H1 (cell line): ENCODE measurements around the gene ARID1B. TPM values are rescaled to one million over a fixed set of nuclear protein-coding genes. Genes with fewer than 3 reads are reported as not detected.

Experiments
- CTCF ChIA-PET: fragments of 300-600 bp; sonication (Branson Sonifier 250); formaldehyde crosslinking; loops from one replicate; lab custom pipeline; 2021; ENCODE audit not compliant: partially characterized antibody; lab: Charles Lee
- POLR2A ChIA-PET: fragments of 300-600 bp; sonication (Branson Sonifier 250); formaldehyde crosslinking; loops from one replicate; lab custom pipeline; 2021; ENCODE audit warnings: inconsistent platforms; ENCODE audit not compliant: partially characterized antibody; lab: Charles Lee
- DNase-seq, 2 experiments: peaks; one replicate each; pipeline versions ENCODE4 v3.0.0 to v3.0.0-alpha.2; 2010 to 2022; ENCODE audit warnings: low spot score in 2 of 2, low read depth in 1 of 2, mixed read lengths in 1 of 2
- FAIRE-seq: peaks from 2 replicates; lab custom pipeline; 2011; peaks lifted over from hg19 to GRCh38; lab: Jason Lieb, UNC
- H2AFZ ChIP-seq: 2 replicates; pipeline ENCODE4 v1.8.1; 2012; ENCODE audit warnings: low read length, inconsistent platforms
- H2AK5ac ChIP-seq: 2 replicates; pipeline ENCODE4 v1.6.1; 2013; ENCODE audit warnings: low read depth, low read length
- H2BK120ac ChIP-seq: replicated peaks from 2 replicates; pipeline ENCODE3; 2013; ENCODE audit warnings: low read depth, low read length, inconsistent platforms
- H2BK12ac ChIP-seq: 2 replicates; pipeline ENCODE4 v1.6.1; 2013; ENCODE audit warnings: low read depth, low read length
- H2BK15ac ChIP-seq: 2 replicates; pipeline ENCODE4 v1.6.1; 2013; ENCODE audit warnings: low read length
- H2BK20ac ChIP-seq: 2 replicates; pipeline ENCODE4 v1.6.1; 2013; ENCODE audit warnings: low read length
- H2BK5ac ChIP-seq: 2 replicates; pipeline ENCODE4 v1.6.1; 2013; ENCODE audit warnings: low read depth, low read length
- H3K14ac ChIP-seq: 2 replicates; pipeline ENCODE4 v1.6.1; 2013; ENCODE audit warnings: inconsistent platforms; ENCODE audit not compliant: insufficient read length
- H3K18ac ChIP-seq: 2 replicates; pipeline ENCODE4 v1.6.1; 2013; ENCODE audit warnings: low read length; ENCODE audit errors: extremely low read depth
- H3K23ac ChIP-seq: 2 replicates; pipeline ENCODE4 v1.6.1; 2013; ENCODE audit warnings: inconsistent platforms; ENCODE audit not compliant: insufficient read length
- H3K23me2 ChIP-seq: 2 replicates; pipeline ENCODE4 v1.6.1; 2013; ENCODE audit warnings: low read depth, low read length
- H3K27ac ChIP-seq: 2 replicates; pipeline ENCODE4 v1.6.1; 2011; ENCODE audit warnings: low read depth, low read length, inconsistent platforms
- H3K27me3 ChIP-seq, 4 experiments: replicated peaks in 1 of 4; 1 replicate in 1 of 4; 2 replicates in 3 of 4; pipeline versions ENCODE4 v1.6.1 to v1.8.1; 2011 to 2013; ENCODE audit warnings: low read length in 3 of 4, mild to moderate bottlenecking in 3 of 4, inconsistent platforms in 2 of 4, mixed read lengths in 2 of 4, moderate library complexity in 1 of 4; ENCODE audit not compliant: control insufficient read depth in 3 of 4, insufficient read depth in 3 of 4; ENCODE audit errors: extremely low read depth in 1 of 4
- H3K36me3 ChIP-seq, 4 experiments: 2 replicates each; pipeline versions ENCODE4 v1.6.1 to v1.8.1; 2011 to 2013; ENCODE audit warnings: mild to moderate bottlenecking in 4 of 4, low read length in 3 of 4, moderate library complexity in 2 of 4, control low read depth in 1 of 4, inconsistent platforms in 1 of 4; ENCODE audit not compliant: insufficient read depth in 4 of 4, control insufficient read depth in 2 of 4
- H3K4ac ChIP-seq: replicated peaks from 2 replicates; pipeline ENCODE3; 2013; ENCODE audit warnings: low read length, low read depth, mixed read lengths, inconsistent platforms; ENCODE audit not compliant: insufficient read length
- H3K4me1 ChIP-seq, 4 experiments: replicated peaks in 1 of 4; 1 replicate in 1 of 4; 2 replicates in 3 of 4; pipeline versions ENCODE4 v1.6.1 to v1.8.1; 2011 to 2013; ENCODE audit warnings: low read length in 3 of 4, inconsistent platforms in 2 of 4, mixed read lengths in 1 of 4; ENCODE audit not compliant: insufficient read depth in 4 of 4, control insufficient read depth in 3 of 4
- H3K4me2 ChIP-seq, 2 experiments: 2 replicates each; pipeline versions ENCODE4 v1.6.1 to v1.8.1; 2011 to 2013; ENCODE audit warnings: low read depth in 2 of 2, low read length in 2 of 2, control low read depth in 1 of 2, inconsistent platforms in 1 of 2, mild to moderate bottlenecking in 1 of 2; ENCODE audit not compliant: insufficient read depth in 1 of 2
- H3K4me3 ChIP-seq, 4 experiments: fragments of 200-600, 300-600 bp in 1 of 4; sonication (generic), shearing (Covaris generic), sonication (Bioruptor Twin) in 1 of 4; 2 replicates each; pipeline versions ENCODE4 v1.5.1 to v1.8.1; 2011 to 2016; ENCODE audit warnings: low read length in 4 of 4, low read depth in 3 of 4, control low read depth in 2 of 4, inconsistent platforms in 2 of 4, mild to moderate bottlenecking in 2 of 4, mixed read lengths in 1 of 4, moderate library complexity in 1 of 4; ENCODE audit not compliant: insufficient read depth in 2 of 4; ENCODE audit errors: extremely low read depth in 1 of 4
- H3K56ac ChIP-seq: replicated peaks from 2 replicates; pipeline ENCODE3; 2013; ENCODE audit warnings: low read depth, mild to moderate bottlenecking, mixed read lengths, low read length, inconsistent platforms; ENCODE audit not compliant: insufficient read length
- H3K79me1 ChIP-seq: 2 replicates; pipeline ENCODE4 v1.6.1; 2013; ENCODE audit warnings: low read depth, low read length, control low read depth
- H3K79me2 ChIP-seq, 2 experiments: 2 replicates each; pipeline versions ENCODE4 v1.6.1 to v1.8.1; 2012 to 2013; ENCODE audit warnings: low read length in 2 of 2, mild to moderate bottlenecking in 2 of 2, inconsistent platforms in 1 of 2; ENCODE audit not compliant: insufficient read depth in 2 of 2, control insufficient read depth in 1 of 2
- H3K9ac ChIP-seq, 4 experiments: replicated peaks in 1 of 4; 1 replicate in 1 of 4; 2 replicates in 3 of 4; pipeline versions ENCODE4 v1.6.1 to v1.8.1; 2011 to 2013; ENCODE audit warnings: low read depth in 3 of 4, low read length in 3 of 4, control low read depth in 2 of 4, mild to moderate bottlenecking in 2 of 4, moderate library complexity in 2 of 4, inconsistent platforms in 1 of 4; ENCODE audit errors: extremely low read depth in 1 of 4
- H3K9me3 ChIP-seq, 2 experiments: 2 replicates each; pipeline versions ENCODE4 v1.6.1 to v1.8.1; 2012 to 2013; ENCODE audit warnings: mild to moderate bottlenecking in 2 of 2, moderate library complexity in 2 of 2, control low read depth in 1 of 2, inconsistent platforms in 1 of 2, low read depth in 1 of 2, low read length in 1 of 2, mixed read lengths in 1 of 2; ENCODE audit not compliant: insufficient read depth in 2 of 2
- H4K20me1 ChIP-seq, 2 experiments: replicated peaks in 1 of 2; 2 replicates each; pipeline versions ENCODE3 to v1.8.1; 2011 to 2013; ENCODE audit warnings: inconsistent platforms in 2 of 2, low read length in 2 of 2, mild to moderate bottlenecking in 1 of 2; ENCODE audit not compliant: insufficient read depth in 2 of 2, control insufficient read depth in 1 of 2
- H4K5ac ChIP-seq: 2 replicates; pipeline ENCODE4 v1.6.1; 2013; ENCODE audit warnings: low read length, low read depth, mixed read lengths, inconsistent platforms; ENCODE audit not compliant: insufficient read length
- H4K8ac ChIP-seq: 2 replicates; pipeline ENCODE4 v1.8.0; 2013; ENCODE audit warnings: mild to moderate bottlenecking, moderate library complexity, low read length, inconsistent platforms; ENCODE audit not compliant: insufficient read depth; ENCODE audit errors: extremely low read depth
- H4K91ac ChIP-seq: replicated peaks from 2 replicates; pipeline ENCODE3; 2013; ENCODE audit warnings: low read length, mixed read lengths, inconsistent platforms; ENCODE audit not compliant: insufficient read length
- ATF3 ChIP-seq: IDR thresholded peaks from 2 replicates; pipeline ENCODE4 v1.6.1; 2011; ENCODE audit warnings: low read depth, mild to moderate bottlenecking, low read length; ENCODE audit not compliant: insufficient read depth
- CBX5 ChIP-seq: fragments of 300-800, 300-1000 bp; sonication (generic); IDR thresholded peaks from 2 replicates; pipeline ENCODE4 v1.7.1; 2016; ENCODE audit warnings: antibody characterized with exemption, low read length, low read depth
- CHD2 ChIP-seq: IDR thresholded peaks from 2 replicates; pipeline ENCODE4 v1.6.1; 2012; ENCODE audit warnings: low read length, improper control_type of control experiment
- GTF2F1 ChIP-seq: IDR thresholded peaks from 2 replicates; pipeline ENCODE4 v1.6.1; 2012; ENCODE audit warnings: low read depth, low read length, improper control_type of control experiment, borderline replicate concordance
- HDAC2 ChIP-seq, 2 experiments: fragments of 300-600 bp in 1 of 2; sonication (generic) in 1 of 2; IDR thresholded peaks; 2 replicates each; pipeline ENCODE4 v1.6.1; 2011 to 2012; ENCODE audit warnings: low read depth in 2 of 2, low read length in 2 of 2, mild to moderate bottlenecking in 2 of 2, moderate library complexity in 2 of 2, borderline replicate concordance in 1 of 2, inconsistent platforms in 1 of 2
- KDM1A ChIP-seq: fragments of 200-600, 300-600 bp; sonication (generic); IDR thresholded peaks from 2 replicates; pipeline ENCODE4 v1.7.1; 2016; ENCODE audit warnings: mild to moderate bottlenecking, low read length, borderline replicate concordance
- MAFK ChIP-seq: IDR thresholded peaks from 2 replicates; pipeline ENCODE4 v1.6.1; 2012; ENCODE audit warnings: low read depth, mild to moderate bottlenecking, improper control_type of control experiment, low read length
- SP1 ChIP-seq: IDR thresholded peaks from 2 replicates; pipeline ENCODE4 v1.6.1; 2011; ENCODE audit warnings: low read depth, low read length
- TCF12 ChIP-seq: IDR thresholded peaks from 2 replicates; pipeline ENCODE4 v1.6.1; 2011; ENCODE audit warnings: low read depth, mild to moderate bottlenecking, low read length
- USF2 ChIP-seq: IDR thresholded peaks from 2 replicates; pipeline ENCODE4 v1.6.1; 2011; ENCODE audit warnings: low read length, improper control_type of control experiment
- ZNF274 ChIP-seq: IDR thresholded peaks from 2 replicates; pipeline ENCODE4 v1.7.0; 2012; ENCODE audit warnings: low read length, borderline replicate concordance; ENCODE audit errors: extremely low read depth
- WGBS, 2 experiments: shearing (Covaris generic) in 1 of 2; methylation state at CpG; one replicate each; pipeline versions ENCODE4 v1.1.6 to v1.1.7; 2013 to 2015; ENCODE audit warnings: low lambda C conversion rate in 2 of 2, mixed read lengths in 2 of 2, inconsistent platforms in 1 of 2, low coverage in 1 of 2, missing lambda C conversion rate in 1 of 2; ENCODE audit not compliant: insufficient replicate concordance in 2 of 2, insufficient coverage in 1 of 2, insufficient read length in 1 of 2; ENCODE audit errors: extremely low coverage in 1 of 2, missing lambda C conversion rate in 1 of 2; 5-methylcytosine and 5-hydroxymethylcytosine counted together
- polyA plus RNA-seq, 7 experiments: library from polyadenylated mRNA; depleted of rRNA in 3 of 7; stranded (reverse) in 5 of 7; unstranded in 2 of 7; fragments of >200 nt in 5 of 7; fragments of 200-250 nt in 2 of 7; gene quantifications; 1 replicate in 5 of 7; 2 replicates in 1 of 7; 4 replicates in 1 of 7; pipeline versions ENCODE4 v1.2.1 to v1.2.3, GENCODE V29; 2011 to 2013; ENCODE audit warnings: missing spikeins in 2 of 7, mixed read lengths in 2 of 7
- total RNA-seq: library from RNA; stranded (reverse); fragmentation: NEBNext Ultra II Directional; extraction: Animal tissue kit (Norgen Biotek cat#: 25700); gene quantifications from 2 replicates; pipeline ENCODE4 v1.2.1, GENCODE V29; 2021

The ARID1B gene
- total and polyA plus RNA-seq, 2 of the 8 experiments (the other 6 are each of a cell fraction or from before 2014, with no cell fraction given) = 24.3 to 70.3 TPM

- WGBS, 2 experiments = 88% methylated on average over 4 of the region's 4 CpGs; no CpG with 5 or more reads in 1 of the 2 experiments
- Histone ChIP-seq H3K9me3 (no peaks in the 10 kb centered on the region), H2BK5ac (no peak overlapping the region), H2BK12ac (no peak overlapping the region), H3K18ac (no peak overlapping the region), H3K56ac (no peak overlapping the region), H3K9ac (no peak overlapping the region), H3K27me3 (no peaks in the 10 kb centered on the region), H3K27ac (no peak overlapping the region), H4K8ac (no peak overlapping the region), H2AFZ (no peak overlapping the region), H3K23me2 (no peaks in the 10 kb centered on the region; the same call in 1 of the 2 replicates), H3K23ac (no peak overlapping the region), H3K79me1 (no peaks in the 10 kb centered on the region), H2AK5ac (no peak overlapping the region), H2BK20ac (no peak overlapping the region), H3K4me1 (no peaks in the 10 kb centered on the region), H2BK120ac (no peak overlapping the region), H3K79me2 (no peaks in the 10 kb centered on the region), H2BK15ac (no peak overlapping the region), H4K5ac (no peak overlapping the region), H4K20me1 (no peaks in the 10 kb centered on the region), H3K4me2 (no peak overlapping the region), H3K14ac (no peak overlapping the region), H4K91ac (no peak overlapping the region), H3K4me3 (no peak overlapping the region), H3K36me3 (no peaks in the 10 kb centered on the region), H3K4ac (no peak overlapping the region)
- DNase-seq = no peak
- no peak for FAIRE-seq
- POLR2A ChIA-PET = no interaction called here
- CTCF ChIA-PET = interaction anchor here (0.7 kb wide), 1 partner anchor 13 kb away, joined by 3 read pairs; no protein-coding TSS in a partner anchor
- TF ChIP-seq CBX5 (no peak), SP1 (no peak), ZNF274 (no peak), KDM1A (no peak), HDAC2 (IDR thresholded peaks at IDR 0.05; ENCODE audit: borderline replicate concordance in 1 of 2, low read depth in 2 of 2, low read length in 2 of 2) (no peak), GTF2F1 (no peak), CHD2 (no peak), USF2 (no peak), TCF12 (no peak), ATF3 (no peak), MAFK (no peak)
These were observed 16.8 kb upstream of the ARID1B start for GRCh38 chr6:156760377-156760776.
